Globus pallidus (tissue), 1 donor: ENCODE measurements around the gene PIP5K1C.
"Not testable (repeated sequence)": the region's sequence is repeated elsewhere in the genome, so short reads cannot be mapped to it uniquely, and the experiment has no call there.

ENCODE experiments used
- DNase-seq: peaks from one replicate; pipeline ENCODE4 v3.0.0-alpha.2; 2015; ENCODE audit warnings: low spot score

The PIP5K1C gene

DNA sequence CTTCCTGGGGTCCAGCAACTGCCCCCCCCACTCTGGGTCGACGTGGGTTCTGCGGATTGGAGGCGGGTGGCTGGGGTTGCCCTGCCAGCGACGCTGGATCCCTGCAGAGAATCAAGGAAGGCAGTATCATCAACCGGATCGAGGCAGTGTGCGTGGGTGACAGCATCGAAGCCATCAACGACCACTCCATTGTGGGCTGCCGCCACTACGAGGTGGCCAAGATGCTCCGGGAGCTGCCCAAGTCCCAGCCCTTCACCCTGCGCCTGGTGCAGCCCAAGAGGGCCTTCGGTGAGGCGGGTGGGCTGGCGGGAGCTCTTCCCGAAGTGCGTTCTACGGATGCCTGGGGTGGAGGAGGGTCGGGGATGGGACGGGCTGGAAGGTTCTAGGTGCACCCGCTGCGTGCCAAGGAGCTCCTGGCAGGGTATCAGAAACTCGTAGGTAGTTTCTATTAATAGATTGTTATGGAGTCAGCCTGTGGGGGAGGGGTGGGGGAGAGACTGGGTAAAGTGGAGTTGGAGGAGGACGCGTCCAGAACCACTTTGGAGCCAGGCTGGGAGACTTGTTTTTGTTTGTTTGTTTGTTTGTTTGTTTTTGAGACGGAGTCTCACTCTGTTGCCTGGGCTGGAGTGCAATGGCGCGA lies 113.4 kb downstream of the PIP5K1C start:
- no peak for DNase-seq

DNA sequence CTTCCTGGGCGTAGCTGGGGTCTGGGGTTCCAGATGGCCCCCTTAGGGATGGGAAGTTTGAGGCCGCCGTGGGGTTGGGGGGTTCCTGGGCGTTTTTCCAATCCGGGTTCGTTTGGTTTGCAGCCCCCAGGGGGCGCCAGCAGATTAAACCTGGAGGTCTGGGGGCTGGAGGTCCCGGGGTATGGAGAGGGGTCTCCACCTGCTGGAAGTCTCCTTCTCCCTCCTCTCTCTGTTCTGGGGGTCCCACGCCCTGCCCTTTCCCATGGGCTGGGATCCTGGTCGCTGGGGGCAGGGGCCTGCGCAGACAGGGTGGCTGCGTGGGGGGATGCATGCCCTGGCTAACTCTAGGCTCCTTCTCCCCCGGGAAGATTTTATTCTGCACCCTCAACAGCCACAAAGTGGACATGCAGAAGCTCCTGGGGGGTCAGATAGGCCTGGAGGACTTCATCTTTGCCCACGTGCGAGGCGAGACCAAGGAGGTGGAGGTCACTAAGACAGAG lies 114.1 kb downstream of the PIP5K1C start:
- DNase-seq, result no peak

DNA sequence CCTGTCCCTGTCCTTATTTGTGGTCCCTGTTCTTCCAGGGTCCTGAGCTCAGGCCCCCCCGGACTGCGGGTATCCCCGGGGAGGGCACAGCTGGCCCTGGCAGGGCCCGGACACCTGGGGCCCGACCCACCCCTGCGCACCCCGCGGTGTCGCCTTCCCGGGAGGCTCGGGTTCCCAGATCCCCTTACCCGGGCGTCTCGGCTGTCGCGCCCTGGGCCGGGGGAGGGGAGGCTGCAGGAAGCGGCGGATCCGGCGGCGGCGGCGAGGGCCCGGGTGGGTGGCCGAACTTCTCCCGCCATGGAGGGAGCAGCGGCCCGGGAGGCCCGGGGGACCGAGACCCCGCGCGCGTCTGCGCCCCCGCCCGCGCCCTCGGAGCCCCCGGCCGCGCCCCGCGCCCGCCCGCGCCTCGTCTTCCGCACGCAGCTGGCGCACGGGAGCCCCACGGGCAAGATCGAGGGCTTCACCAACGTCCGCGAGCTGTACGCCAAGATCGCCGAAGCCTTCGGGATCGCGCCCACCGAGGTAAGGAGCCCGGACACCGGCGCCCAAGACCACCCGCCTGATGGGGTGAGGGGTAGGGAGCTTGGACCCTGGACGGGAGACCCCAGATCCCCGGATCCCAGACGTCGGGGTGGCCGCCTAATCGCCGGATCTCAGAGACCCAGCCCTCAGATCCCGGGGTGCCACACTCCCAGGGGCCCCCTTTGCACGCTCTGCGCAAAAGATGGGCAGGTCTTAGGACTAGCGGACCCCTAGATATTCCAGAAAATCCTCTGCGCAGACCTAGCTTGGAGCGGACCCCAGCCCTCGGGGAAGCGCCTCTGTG lies 114.8 kb downstream of the PIP5K1C start, which contains the start of gene GIPC3:
TSS of gene GIPC3 (plus strand) at position 178 of the 826 bp plus-strand sequence. CDS start at position 298, 120 bp downstream.
- DNase-seq, result no peak

DNA sequence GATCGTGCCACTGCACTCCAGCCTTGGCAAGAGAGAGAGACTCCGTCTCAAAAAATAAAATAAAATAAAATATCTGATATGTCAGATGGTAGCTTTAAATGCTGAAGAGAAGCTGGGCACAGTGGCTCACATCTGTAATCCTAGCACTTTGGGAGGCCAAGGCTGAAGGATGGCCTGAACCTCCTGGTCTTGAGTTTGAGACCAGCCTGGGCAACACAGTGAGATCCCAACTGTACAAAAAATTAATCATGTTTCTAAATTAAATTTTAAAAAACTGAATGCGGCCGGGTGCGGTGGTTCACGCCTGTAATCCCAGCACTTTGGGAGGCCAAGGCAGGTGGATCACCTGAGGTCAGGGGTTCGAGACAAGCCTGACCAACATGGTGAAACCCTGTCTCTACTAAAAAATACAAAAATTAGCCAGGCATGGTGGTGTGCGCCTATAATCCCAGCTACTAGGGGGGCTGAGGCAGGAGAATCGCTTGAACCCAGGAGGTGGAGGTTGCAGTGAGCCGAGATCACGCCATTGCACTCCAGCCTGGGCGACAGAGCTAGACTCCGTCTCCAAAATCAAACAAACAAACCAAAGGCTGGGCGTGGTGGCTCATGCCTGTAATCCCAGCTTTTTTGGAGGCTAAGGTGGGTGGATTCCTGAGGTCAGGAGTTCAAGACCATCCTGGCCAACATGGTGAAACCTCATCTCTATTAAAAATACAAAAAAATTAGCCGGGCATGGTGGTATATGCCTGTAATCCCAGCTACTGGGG lies 116.0 kb downstream of the PIP5K1C start:
- DNase-seq, result not testable (repeated sequence)

DNA sequence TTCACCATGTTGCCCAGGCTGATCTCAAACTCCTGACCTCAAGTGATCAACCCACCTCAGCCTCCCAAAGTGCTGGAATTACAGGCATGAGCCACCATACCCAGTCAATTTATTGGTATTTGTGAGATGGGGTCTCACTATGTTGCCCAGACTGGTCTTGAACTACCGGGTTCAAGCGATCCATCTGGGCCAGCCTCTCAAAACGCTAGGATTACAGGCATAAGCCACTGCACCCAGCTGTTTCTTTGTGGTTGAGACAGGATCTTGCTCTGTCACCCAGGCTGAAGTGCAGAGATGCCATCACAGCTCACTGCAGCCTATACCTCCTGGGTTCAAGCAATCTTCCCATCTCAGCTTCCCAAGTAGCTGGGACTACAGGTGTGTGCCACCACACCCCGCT lies 118.5 kb downstream of the PIP5K1C start:
- DNase-seq, result not testable (repeated sequence)
